GM19240 (cell line): ENCODE data around the gene RNF125.
A peak's percentile ranks its signal among the peaks of the same experiment; 100 is the strongest.
"Not testable (repeated sequence)": the region's sequence is repeated elsewhere in the genome, so short reads cannot be mapped to it uniquely, and the experiment has no call there.

Experiments used
- DNase-seq: peaks from one replicate; pipeline ENCODE4 v3.0.0; 2011; ENCODE audit warnings: low spot score; ENCODE audit not compliant: insufficient read length

Gene RNF125

DNA sequence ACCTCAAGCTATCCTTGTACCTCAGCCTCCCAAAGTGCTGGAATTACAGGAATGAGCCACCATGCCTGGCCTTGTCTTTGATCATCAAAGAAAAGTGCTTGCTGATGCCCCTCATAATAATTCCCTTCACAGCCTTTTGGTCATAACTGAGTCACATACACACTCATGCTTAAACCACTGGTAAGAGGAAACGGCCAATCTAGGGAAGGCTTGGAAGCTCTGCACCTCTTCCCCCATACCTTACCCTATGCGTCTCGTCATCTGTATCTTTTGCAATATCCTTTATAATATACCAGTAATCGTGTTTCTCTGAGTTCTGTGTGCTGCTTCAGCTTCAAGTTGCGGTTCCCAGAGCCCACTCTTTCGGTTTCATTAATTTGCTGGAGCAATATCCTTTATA is 68.3 kb downstream of the RNF125 start:
- no peak for DNase-seq

DNA sequence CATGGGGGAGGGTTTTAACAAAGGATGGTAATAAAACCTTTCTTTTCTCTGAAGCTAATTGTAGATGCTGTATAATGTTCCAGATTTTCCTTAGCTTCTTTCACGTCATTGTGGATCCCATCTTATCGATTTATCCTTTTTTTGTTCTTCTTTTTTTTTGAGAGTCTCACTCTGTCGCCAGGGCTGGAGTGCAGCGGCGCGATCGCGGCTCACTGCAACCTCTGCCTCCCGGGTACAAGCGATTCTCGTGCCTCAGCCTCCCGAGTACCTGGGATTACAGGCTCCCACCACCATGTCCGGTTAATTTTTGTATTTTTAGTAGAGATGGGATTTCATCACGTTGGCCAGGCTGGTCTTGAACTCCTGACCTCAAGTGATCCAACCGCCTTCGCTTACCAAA is 72.2 kb downstream of the RNF125 start:
- DNase-seq = not testable (repeated sequence)

DNA sequence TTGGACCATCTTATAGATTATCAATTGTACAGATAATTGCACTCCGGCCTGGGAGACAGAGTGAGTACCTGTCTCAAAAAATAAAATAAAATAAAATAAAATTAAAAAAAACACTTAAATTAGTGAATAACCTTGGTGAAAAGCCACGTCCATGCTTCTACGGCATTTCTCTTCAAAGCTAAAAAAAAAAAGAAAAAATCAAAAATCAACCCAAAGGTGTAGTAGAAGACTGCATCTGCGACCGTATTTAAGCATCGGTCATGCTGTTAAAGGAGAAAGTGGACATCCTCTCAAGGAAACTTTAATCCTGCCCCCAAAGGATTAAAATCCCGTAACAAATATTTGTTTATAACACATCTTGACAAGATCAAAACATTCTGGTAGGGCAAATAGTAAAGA is 72.7 kb downstream of the RNF125 start:
- no peak for DNase-seq

DNA sequence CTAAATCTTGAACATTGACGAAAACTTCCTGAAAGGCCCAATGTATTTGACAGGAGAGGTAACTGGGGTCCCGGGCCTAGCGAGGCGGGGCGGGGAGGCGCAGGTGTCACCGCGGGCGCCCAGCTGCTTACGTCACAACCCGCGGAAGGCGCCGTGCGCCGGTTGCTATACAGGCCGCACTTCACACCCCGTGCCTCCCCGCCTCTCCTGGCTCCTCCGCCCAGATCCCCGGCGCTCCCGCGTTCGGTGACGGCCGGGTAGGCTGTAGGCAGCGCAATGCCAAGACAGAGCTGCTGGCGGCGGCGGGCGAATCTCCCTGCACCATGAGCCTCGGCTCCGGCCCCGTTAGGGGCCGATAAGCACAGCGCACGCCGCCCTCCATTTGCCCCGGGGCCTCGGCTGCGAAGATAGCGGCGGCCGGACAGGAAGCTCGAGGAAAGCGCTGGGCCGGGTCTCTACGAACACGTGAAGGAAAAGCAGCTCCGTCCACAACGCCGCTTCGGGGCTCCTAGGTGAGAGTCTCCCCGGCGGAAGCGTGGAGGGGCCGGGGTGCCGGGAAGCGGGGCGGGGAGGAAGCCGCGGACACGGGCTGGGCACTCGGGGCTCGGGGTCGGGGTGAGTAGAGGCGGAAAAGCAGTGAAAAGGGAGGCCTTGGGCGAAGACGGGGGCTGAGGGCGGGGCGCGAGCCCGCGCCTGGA is 73.2 kb downstream of the RNF125 start, which contains the start of gene RNF138:
TSS of gene RNF138 (plus strand) at position 151 of the 698 bp plus-strand sequence. CDS start 903 bp downstream, outside the sequence.
- peak; percentile 33 for DNase-seq

DNA sequence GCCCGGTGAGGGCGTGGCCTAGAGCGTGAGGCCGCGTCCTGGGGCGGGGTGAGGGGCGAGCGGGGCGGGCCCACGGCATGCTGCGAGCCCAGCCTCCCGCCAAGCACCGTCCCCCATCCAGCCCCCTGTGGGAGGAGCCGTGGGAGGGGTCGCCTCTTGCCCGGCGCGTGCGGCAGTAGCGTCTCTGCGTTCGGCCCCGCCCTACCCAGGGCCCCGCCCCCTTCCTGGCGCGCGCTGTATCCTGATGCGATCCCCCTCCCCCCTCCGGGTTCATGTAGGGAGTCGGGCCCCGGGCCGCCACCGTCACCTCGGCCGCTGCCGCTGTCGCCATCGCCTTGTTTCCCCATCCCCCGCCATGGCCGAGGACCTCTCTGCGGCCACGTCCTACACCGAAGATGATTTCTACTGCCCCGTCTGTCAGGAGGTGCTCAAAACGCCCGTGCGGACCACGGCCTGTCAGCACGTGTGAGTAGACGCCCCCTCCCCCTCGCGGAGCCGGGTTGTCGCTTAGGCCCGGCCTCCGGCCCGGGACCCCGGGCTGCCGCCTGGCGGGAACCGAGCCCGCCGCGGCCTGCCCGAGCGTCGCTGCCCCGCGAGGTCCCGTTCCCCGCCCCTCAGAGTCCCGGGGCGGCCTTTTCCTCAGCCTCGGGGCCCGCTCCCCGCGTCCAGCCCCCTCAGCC is 73.9 kb downstream of the RNF125 start:
- DNase-seq = peak; percentile 64

DNA sequence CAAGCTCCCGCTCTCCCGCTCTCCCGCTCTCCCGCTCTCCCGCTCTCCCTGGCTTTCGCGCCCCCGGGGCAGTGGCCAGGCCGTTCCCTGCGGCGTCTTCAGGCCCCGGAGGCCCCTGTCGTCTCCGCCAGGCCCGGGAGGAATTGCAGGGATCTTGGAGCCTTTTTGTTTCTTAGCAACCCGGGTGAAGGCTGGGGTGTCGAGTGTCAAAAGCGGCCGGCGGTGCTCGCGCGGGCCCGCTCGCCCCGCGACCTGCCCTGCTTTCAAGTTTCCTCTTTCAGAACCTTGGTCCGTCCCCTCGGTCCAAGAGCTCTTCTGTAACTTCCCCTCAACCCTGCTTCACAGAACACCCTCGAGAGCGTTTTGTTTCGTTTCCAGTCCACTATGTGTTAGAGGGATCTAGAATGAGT is 74.5 kb downstream of the RNF125 start:
- DNase-seq = peak; percentile 18

DNA sequence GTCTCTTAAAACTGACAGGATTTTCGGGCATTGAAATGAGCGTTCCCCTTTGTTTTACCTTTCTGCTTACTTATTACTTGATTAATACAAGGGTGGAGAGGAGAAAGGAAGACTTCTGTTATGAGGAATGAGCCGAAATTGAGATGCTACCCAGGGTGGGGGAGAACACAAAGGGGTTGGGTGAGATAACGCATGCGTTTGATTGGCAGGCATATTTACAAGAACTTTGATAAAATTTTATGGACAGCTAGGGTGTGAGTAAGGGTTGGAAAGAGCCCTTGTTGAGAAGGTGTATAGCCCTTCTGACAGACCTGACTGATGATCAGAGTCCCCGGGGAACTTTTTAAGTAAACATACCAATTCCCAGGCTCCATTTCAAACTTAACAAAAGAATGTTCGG is 74.9 kb downstream of the RNF125 start:
- DNase-seq = no peak

DNA sequence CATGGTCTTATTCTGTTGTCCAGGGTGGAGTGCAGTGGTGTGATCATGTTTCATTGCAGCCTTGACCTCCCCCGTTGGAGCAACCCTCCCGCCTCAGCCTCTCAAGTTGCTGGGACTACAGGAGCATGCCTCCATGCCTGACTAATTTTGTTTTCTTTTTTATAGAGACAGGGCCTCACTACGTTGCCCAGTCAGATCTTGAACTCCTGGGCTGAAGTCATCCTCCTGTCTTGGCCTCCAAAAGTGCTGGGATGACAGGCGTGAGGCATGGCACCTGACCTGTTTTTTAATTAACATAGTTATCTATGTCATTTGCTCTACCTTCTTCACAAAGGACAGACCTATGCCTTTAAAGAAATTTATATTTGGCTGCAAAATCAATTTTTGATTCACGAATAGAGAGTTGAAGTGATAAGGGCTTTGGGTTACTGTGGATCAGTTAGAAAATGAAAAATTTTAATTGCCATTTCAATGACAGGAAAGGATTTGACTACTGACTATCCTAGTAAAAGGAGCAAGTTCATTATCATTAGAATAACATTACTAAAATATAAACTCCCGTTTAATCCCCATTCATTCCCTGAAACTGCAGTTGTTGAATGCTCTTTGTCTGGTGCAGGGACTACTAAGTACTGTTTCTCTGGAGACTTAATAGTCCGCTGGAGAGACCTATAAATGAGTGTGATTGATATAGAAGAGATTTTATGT is 76.7 kb downstream of the RNF125 start:
- DNase-seq = no peak

DNA sequence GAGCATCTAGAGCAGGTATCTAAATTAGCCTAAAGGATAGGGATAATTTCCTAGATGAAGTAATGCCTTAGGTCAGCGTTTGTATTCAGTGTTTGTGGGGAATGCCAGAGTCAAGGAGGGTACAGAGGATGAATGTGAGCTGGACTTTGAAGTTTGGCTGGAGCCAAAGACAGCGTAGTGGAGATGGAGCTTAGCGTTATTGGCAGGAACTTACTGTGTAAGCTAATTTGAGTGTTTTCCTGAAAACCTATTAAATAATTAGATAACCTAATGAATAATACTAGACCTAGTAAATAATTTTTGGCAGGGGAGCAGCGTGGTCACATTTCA is 77.2 kb downstream of the RNF125 start:
- no peak for DNase-seq

DNA sequence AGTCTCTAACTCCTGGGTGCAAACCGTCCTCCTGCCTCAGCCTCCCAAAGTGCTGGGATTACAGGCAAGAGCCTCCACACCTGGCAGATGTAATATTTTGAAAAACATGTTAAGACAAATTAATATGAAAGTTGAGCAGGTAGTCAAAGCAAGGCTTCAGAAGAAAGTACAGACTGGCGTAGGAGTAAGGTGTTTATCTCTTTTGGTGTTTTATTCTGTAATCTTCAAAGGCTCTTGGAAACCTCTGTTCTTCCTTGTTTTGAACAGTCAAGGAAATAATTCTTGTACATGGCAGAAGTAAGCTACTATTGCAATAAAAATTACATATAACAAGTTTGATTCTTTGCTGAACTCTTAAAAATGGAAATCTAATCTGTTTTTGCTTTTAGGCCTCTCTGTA is 78.3 kb downstream of the RNF125 start:
- no peak for DNase-seq

DNA sequence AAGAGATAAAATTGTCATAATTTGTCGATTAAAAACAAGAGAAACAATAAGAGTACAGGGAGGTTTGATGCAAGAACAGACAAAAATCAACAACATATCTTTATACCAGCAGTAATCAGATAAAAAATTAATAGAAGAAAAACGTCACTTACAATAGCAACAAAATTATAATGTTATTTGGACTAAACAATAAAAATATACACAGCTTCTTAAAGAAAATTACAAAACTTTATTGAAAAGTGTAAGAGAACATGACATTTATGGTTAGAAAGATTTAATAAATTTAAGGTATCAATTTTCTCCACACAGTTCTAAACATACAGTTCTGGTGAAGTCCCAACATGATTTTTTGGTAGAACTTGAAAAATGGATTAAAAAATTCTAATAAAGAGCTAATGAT is 85.9 kb downstream of the RNF125 start:
- no peak for DNase-seq

DNA sequence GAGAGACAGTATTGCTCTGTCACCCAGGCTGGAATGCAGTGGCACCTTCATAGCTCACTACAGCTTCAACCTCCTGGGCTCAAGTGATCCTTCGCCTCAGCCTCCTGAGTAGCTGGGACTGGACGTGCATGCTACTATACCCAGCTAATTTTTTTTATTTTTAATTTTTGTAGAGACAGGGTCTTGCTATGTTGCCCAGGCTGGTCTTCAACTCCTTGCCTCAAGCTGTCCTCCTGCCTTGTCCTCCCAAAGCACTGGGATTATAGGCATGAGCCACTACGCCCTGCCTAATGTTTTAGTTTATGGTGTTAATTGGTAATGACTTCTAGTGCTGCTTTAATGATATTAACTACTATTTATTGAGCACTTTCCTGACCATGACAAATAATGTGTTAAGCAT is 91.4 kb downstream of the RNF125 start:
- no peak for DNase-seq

DNA sequence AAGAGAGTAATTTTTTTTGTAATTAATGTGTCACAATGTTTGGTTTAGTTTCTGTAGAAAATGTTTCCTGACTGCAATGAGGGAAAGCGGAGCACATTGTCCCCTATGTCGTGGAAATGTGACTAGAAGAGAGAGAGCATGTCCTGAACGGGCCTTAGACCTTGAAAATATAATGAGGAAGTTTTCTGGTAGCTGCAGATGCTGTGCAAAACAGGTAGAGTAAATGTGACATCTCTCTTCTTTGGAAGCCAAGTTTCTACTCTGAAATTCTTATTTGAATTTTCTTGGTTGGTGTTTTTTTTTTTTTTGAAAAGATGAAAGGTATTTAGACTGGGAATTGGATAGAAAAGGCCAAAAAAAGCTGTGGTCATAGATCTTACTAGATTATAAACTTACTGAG is 93.1 kb downstream of the RNF125 start:
- no peak for DNase-seq

DNA sequence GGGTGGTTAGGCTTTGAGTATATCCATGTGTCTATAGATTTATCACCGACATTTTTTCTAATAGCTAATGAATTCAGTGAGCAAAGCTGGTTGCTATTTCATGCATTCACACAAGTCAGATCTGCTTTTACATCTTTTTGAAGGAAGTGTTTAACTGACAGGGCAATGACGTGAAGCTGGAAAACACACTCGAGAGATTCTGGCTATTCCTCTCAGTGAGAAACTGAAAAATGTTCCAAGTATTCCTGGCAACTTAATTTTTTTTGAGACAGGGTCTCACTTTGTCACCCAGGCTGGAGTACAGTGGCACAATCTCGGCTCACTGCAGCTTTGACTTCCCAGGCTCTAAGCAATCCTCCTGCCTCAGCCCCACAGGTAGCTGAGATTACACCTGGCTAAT is 94.2 kb downstream of the RNF125 start:
- DNase-seq = no peak

DNA sequence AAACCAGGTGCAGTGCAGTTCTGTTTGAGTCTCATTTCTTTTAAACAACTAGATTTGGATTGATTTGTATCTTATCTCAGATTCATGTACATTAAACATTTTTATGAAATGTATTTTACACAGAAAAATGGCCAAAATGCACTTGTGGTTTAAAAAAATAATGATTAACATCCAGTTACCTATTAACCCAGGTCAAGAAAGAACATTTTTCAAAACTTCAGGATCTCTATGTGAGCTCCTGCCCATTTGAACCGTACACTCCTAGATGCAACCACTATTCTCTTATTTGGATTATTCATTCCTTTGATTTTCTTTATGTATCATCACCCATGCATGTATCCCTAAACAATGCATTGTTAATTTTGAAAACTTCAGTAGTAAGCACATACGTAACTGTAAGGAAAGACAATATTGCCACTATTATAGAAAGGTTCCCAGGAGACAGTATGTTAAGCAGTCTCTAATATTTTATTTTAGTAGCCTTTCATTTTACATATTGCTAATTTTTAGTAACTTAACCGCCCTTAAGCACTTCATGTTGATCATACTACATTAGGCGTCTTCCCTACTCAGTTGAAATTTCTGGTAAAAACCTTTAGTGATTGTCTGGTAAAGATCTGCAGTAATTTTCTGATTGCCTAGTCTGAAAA is 95.8 kb downstream of the RNF125 start:
- DNase-seq = no peak

DNA sequence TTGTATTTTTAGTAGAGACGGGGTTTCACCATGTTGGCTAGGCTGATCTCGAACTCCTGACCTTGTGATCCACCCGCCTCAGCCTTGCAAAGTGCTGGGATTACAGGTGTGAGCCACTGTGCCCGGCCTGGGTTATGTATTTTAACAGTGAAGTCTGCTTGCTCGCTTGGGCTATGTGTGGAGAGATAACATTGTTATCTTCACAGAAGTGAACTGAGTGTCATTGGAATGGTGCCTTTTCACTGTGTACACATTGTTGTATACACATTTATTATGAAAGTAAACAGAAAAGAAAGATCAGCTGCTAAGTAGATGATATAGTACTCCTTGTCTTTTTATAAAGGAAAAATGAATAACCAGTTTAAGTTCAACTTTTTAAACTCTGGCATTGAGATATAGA is 103.4 kb downstream of the RNF125 start:
- no peak for DNase-seq
